Skeletal muscle cell (primary cell): Measurements from ENCODE around the gene BANF2.

Source experiments
- DNase-seq: peaks from one replicate; pipeline ENCODE4 v3.0.0-alpha.2; 2010; ENCODE audit warnings: low read depth
- H3K4me3 ChIP-seq: 2 replicates; pipeline ENCODE4 v1.5.1; 2011; ENCODE audit warnings: low read depth, mild to moderate bottlenecking, control low read depth, low read length, moderate library complexity

BANF2 gene

GRCh38 chr20:17725094-17725835, 25.5 kb downstream of the BANF2 start:
- H3K4me3 ChIP-seq, result no peak overlapping the region
- no peak for DNase-seq

DNA sequence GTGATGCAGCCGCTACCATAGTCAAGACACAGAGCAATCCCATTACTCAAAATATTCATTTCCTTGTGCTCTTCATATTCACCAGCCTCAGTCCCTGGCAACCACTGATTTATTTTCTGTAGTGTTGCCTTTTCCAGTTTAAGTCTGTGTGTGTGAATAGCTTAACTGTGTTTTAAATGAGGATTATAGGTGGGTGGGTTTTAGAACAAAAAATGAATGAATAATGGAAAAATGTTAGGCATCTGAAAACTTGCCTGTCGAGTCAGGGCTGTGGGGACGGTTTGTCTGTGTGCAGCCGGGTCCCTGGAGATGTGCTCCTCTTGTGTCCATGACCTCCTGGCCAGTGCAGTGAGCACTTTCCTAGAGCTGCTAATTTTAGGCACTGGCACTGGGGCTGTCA, 27.1 kb downstream of the BANF2 start:
- H3K4me3 ChIP-seq, result no peak overlapping the region
- no peak for DNase-seq

- H3K4me3 ChIP-seq, result no peak overlapping the region
- no peak for DNase-seq
These were observed 27.6 kb downstream of the BANF2 start for GRCh38 chr20:17727351-17727750.

GRCh38 chr20:17728074-17728473, 28.3 kb downstream of the BANF2 start:
- no peak for DNase-seq
- H3K4me3 ChIP-seq, result no peak overlapping the region

DNA sequence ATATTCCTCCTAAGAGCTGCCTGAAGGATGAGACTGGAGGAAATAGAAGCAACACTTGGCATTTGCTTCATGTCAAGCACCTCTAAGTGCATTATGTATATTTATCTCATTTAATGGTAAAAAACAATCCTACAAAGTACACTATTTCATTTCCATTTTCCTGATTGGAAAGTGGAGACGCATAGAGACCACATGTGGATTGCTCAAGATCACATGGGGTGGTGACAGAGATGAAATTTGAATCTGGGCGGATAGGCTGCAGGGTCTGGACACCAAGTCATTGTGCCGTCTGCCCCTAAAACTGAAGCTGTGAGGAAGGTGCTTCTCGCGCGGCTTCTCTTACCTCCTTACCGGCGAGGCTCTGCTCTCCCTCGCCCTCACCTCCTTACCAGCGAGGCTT, 30.3 kb downstream of the BANF2 start:
- no peak for DNase-seq
- no peak overlapping the region for H3K4me3 ChIP-seq

DNA sequence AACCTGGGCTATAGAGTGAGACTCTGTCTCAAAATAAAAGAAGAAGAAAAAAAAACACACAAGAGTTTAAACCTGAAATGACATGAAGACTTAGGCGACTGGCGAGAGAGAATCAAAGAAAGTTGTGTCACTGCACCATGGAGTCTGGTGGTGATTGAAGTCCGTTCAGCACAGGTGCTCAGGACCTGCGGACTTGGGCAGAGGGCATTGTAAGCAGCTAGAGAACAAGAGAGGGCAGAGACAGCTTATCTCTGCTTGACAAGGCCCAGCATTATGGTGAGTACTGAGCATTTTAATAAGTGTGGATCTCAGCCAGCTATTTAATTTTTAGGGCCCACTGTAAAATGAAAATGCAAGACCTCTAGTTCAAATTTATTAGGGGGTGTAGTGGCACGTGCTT, 31.5 kb downstream of the BANF2 start:
- no peak for DNase-seq
- no peak overlapping the region for H3K4me3 ChIP-seq

DNA sequence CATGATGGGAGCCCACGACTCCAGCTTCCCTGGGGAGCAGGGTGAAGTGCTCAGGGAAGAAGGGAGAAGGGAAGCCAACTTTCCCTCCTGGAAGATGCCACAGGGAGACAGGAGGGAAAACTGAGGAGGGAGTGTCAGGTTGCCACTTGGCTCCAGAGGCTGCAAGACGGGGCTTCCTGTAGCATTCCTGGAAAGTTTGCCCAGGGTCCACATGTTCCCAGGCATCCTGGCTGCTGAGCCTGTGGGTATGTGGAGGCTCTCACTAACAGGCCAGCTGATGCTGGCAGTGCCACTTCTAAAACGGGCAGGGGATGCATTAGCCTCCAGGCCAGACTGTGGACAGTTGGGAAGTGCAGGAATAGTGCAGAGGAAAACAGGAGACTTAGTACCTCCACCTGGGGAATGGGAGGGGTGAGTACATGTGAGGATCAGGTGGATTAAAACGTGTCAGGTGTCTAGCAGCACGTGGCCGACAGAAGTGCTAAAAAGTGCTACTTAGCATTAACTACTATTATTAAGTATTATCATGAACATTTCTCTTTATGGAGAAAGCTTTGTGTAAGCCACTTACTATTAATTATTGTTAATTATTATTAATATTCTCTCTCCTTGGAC, 33.2 kb downstream of the BANF2 start:
- no peak for DNase-seq
- no peak overlapping the region for H3K4me3 ChIP-seq

- H3K4me3 ChIP-seq, result no peak overlapping the region
- no peak for DNase-seq
These were observed 34.1 kb downstream of the BANF2 start for GRCh38 chr20:17733767-17734304.

GRCh38 chr20:17734374-17734773, 34.6 kb downstream of the BANF2 start:
- DNase-seq, result no peak
- no peak overlapping the region for H3K4me3 ChIP-seq

- H3K4me3 ChIP-seq, result no peak overlapping the region
- DNase-seq, result no peak
These were observed 35.5 kb downstream of the BANF2 start for GRCh38 chr20:17735206-17735804.

DNA sequence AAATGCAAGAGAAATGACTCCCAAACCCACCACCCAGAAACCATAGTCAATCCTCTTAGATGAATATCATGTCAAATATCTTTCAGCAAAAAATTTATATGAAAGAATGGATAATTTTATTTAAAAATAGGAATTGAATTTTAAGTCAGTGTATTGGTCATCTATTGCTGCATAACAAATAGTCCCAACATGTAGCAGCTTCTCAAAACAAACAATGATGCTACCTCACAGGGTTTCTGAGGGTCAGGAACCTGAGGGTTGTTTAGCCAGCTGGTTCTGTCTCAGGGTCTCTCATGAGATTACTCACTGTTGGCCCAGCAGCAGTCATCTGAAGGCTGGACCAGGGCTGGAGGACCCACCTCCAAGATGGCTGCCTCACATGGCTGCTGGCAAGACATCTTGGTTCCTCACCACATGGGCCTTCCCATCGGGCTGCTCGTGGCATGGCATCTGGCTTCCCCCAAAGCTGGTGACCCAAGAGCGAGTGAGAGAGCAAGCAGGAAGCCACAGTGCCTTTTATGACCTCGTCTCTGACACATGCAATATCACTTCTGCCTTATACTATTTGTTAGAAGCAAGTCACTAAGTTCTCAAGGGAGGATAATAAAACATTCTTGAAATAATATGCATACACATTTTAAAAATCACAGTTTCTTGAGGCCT, 36.3 kb downstream of the BANF2 start:
- DNase-seq, result no peak
- no peak overlapping the region for H3K4me3 ChIP-seq

DNA sequence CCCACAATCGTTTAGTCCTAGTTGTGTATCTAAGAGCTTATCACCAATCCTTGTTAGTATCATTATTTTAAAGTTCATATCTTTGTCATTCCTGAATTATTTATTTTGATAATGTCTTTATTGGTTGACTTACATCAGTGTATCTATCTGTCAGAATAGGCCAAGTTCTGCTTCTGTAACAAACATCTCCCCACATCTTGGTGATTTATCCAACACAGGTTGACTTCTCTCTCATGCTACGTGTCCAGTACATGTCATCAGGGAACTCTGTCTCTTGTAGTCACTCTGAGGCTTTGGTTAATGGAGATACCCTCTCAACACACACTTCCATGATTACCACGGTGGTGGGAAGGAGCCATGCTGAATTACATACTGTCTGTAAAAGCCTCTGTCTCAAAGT, 38.4 kb downstream of the BANF2 start:
- H3K4me3 ChIP-seq, result no peak overlapping the region
- DNase-seq, result no peak

DNA sequence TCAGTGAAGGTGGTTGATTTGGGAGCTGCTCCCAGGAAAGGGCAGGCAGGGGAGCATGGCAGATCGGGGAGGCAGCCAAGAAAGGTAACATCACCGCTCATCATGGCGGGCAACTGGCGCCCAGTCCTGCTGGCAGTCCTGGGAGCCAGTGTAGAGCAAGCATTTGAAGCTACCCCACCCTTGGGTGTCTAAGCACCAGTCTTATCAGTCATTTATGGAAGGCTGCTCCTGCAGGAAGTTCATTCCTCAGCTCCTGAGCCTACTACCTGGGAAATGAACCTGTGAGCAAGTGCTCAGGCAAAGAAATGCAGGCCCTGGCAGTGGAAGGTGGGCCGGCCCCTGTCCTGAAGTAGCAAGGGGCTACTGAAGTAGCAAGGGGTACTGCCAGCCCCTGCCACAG, 41.5 kb downstream of the BANF2 start:
- no peak for DNase-seq
- H3K4me3 ChIP-seq, result no peak overlapping the region

GRCh38 chr20:17742731-17743130, 43.0 kb downstream of the BANF2 start:
- no peak for DNase-seq
- no peak overlapping the region for H3K4me3 ChIP-seq

DNA sequence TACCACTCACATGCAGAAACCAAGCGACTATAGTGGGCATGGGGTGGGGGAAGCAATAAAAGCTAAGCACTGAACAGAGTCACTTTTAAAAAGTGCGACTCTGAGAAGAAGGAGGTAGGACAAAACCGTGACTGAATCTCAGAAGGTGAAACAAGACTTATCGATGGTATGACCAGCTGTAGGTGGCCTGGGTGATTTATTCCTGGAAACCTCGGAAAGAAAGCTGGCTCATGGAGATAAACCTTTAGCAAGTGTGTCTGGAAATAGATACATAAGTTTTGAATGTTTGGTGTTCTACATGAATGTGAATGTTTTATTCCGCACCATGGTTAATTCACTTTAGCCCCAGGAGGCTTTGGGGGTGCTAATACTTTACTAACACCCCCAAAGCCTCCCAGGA, 43.9 kb downstream of the BANF2 start:
- no peak overlapping the region for H3K4me3 ChIP-seq
- no peak for DNase-seq

DNA sequence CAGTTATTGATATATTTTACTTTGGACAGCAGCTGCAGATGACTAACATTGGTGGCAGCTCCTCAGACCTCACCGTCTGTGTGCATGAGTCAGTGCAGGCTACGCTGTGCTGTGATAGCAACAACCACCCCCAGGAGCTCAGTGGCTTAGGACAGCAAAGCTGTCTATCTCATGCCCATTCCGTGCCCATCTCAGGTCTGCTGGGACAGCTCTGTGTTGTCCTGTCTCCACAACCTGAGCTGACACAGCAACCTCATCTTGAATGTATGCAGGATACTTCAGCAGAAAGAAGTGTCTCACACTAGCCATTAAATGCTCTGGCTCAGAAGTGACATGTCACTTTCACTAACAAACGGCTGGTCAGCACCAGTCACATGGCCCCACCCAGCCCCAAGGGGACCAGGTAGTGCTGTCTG, 47.7 kb downstream of the BANF2 start:
- no peak overlapping the region for H3K4me3 ChIP-seq
- DNase-seq, result peak; percentile 81

DNA sequence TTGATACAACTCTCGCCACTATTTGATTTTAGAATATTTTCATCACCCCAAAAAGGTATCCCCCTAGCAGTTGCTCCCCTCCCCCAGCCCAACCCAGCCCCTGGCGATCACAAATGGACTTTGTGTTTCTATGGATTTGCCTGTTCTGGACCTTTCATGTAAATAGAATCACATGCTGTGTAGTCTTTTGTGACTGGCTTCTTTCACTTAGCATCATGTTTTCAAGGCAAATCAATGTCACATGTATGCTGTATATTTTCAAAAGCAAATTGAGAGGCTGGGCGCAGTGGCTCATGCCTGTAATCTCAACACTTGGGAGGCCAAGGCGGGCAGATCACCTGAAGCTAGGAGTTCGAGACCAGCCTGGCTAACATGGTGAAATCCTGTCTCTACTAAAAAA, 48.5 kb downstream of the BANF2 start:
- no peak for DNase-seq
- H3K4me3 ChIP-seq, result no peak overlapping the region

GRCh38 chr20:17749626-17749977, 49.8 kb downstream of the BANF2 start:
- DNase-seq, result no peak
- H3K4me3 ChIP-seq, result no peak overlapping the region

DNA sequence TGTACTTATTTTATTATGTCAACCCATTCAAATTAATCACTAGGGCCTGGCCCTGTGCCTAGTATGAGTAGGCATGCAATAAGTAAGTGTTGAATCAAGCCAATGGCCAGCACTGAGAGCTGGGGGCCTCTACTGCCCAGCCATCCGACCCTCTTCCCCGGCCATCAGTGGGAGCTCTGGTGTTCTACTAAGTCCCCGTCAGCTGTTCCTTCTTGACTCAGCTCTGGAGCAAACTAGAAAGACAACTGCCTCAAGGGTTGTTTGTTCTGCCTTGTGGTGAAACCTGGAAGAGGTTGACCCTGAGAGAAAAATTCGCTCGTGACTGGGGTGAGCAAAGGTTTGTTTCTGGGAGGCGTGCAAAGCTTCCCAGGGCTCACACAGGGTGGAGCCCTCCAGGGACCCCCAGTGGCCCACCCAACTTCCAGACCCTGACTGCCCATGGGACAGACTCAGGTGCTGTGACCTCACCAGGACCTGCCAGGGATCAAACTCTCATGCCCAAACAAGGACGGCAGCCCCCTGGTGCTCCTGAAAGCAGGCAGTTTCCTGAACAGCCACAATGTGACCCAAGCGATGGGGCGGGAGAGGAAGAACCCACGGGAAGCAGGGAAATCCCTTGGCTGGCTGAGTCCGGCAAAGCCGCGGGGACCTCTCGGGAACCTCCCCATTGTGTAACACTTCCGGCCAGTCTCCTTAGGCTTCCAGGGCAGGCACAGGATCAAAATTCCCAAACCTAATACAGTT, 50.4 kb downstream of the BANF2 start:
- DNase-seq, result no peak
- no peak overlapping the region for H3K4me3 ChIP-seq

- no peak for DNase-seq
- H3K4me3 ChIP-seq, result no peak overlapping the region
These were observed 50.9 kb downstream of the BANF2 start for GRCh38 chr20:17750722-17751045.
